Endothelial cell of umbilical vein (primary cell): ENCODE data around the gene PLEKHG4.

Experiments used
- EZH2 ChIP-seq: IDR thresholded peaks from 2 replicates; pipeline ENCODE4 v1.6.1; 2012; ENCODE audit warnings: borderline replicate concordance, low read depth, mild to moderate bottlenecking, moderate library complexity, low read length, inconsistent platforms; ENCODE audit not compliant: severe bottlenecking
- GATA2 ChIP-seq: IDR thresholded peaks from 2 replicates; pipeline ENCODE4 v1.7.0; 2011; ENCODE audit warnings: low read depth, mild to moderate bottlenecking, moderate library complexity, mixed read lengths, low read length; ENCODE audit not compliant: insufficient read length, insufficient read depth
- JUN ChIP-seq: IDR thresholded peaks from 2 replicates; pipeline ENCODE4 v1.6.1; 2011; ENCODE audit warnings: borderline replicate concordance, low read depth; ENCODE audit not compliant: insufficient read length, insufficient read depth
- MYC ChIP-seq: IDR thresholded peaks from one replicate; pipeline ENCODE4 v1.6.1; 2011; ENCODE audit warnings: mild to moderate bottlenecking, low read depth, low read length
- POLR2A ChIP-seq: IDR thresholded peaks from 2 replicates; pipeline ENCODE4 v1.6.1; 2012; ENCODE audit warnings: low read depth, mild to moderate bottlenecking, control low read depth, low read length
- POLR2AphosphoS5 ChIP-seq: IDR thresholded peaks from 2 replicates; pipeline ENCODE4 v1.6.1; 2012; ENCODE audit warnings: low read depth, mild to moderate bottlenecking, control low read depth, low read length, moderate library complexity; ENCODE audit not compliant: insufficient read depth
- TF ChIP-seq, protein P1 (sequence below), 2 donors: IDR thresholded peaks; 1 replicate in 1 of 2; 2 replicates in 1 of 2; pipeline ENCODE4 v1.5.1; 2011; ENCODE audit warnings: low read length in 2 of 2, mild to moderate bottlenecking in 2 of 2, moderate library complexity in 2 of 2, control low read depth in 1 of 2, inconsistent platforms in 1 of 2, low read depth in 1 of 2; ENCODE audit not compliant: insufficient read depth in 1 of 2; ENCODE audit errors: extremely low read depth in 1 of 2
- TF ChIP-seq, protein P2 (sequence below): IDR thresholded peaks from 2 replicates; pipeline ENCODE4 v1.6.1; 2011; ENCODE audit not compliant: insufficient read depth, insufficient read length

DNA sequence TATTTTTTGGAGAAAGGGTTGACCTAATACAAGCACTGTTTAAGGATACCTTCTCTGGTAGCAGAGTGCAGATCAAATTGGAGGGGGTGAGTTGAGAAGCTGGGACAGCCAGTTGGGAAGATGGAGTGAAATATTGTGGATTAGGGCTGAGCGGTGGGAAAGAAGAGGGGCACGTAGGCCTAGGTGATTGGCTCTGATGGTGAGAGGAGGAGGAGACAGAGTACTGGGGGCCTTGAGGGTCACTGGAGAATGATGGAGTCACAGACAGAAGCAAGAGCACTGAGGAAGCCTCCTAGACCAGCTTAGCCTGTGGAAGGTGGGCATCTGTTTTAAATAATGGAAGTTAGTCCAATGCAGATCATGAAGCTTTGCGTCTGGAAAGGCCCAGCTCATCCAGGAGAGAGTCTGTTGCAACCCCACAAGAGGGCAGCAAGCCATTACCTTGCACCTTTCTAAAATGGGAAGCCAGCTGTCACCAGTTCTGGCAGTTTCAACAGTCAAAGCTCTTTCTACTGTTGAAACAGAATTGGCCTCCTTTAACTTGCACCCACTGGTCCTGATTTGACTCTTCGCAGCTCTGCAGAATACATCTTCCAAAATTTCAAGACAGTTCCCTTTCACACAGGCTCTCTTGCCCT lies 18.8 kb upstream of the PLEKHG4 start:
- TF ChIP-seq, protein P1, sequence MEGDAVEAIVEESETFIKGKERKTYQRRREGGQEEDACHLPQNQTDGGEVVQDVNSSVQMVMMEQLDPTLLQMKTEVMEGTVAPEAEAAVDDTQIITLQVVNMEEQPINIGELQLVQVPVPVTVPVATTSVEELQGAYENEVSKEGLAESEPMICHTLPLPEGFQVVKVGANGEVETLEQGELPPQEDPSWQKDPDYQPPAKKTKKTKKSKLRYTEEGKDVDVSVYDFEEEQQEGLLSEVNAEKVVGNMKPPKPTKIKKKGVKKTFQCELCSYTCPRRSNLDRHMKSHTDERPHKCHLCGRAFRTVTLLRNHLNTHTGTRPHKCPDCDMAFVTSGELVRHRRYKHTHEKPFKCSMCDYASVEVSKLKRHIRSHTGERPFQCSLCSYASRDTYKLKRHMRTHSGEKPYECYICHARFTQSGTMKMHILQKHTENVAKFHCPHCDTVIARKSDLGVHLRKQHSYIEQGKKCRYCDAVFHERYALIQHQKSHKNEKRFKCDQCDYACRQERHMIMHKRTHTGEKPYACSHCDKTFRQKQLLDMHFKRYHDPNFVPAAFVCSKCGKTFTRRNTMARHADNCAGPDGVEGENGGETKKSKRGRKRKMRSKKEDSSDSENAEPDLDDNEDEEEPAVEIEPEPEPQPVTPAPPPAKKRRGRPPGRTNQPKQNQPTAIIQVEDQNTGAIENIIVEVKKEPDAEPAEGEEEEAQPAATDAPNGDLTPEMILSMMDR (IDR thresholded peaks at IDR 0.05; ENCODE audit: extremely low read depth in 1 of 2, insufficient read depth in 1 of 2, low read depth in 1 of 2, low read length in 2 of 2) = peak; percentile 44 to 51
- no peak for TF ChIP-seq POLR2A
- TF ChIP-seq, protein P2, sequence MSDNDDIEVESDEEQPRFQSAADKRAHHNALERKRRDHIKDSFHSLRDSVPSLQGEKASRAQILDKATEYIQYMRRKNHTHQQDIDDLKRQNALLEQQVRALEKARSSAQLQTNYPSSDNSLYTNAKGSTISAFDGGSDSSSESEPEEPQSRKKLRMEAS = no peak
- TF ChIP-seq EZH2 = no peak
- no peak for TF ChIP-seq POLR2AphosphoS5
- no peak for TF ChIP-seq MYC
- TF ChIP-seq GATA2 = no peak
- no peak for TF ChIP-seq JUN
